ENCODE data around the gene TUBGCP2.
A peak's percentile ranks its signal among the peaks of the same experiment; 100 is the strongest.
"Not testable (repeated sequence)": the region's sequence is repeated elsewhere in the genome, so short reads cannot be mapped to it uniquely, and the experiment has no call there.

The TUBGCP2 gene

DNA sequence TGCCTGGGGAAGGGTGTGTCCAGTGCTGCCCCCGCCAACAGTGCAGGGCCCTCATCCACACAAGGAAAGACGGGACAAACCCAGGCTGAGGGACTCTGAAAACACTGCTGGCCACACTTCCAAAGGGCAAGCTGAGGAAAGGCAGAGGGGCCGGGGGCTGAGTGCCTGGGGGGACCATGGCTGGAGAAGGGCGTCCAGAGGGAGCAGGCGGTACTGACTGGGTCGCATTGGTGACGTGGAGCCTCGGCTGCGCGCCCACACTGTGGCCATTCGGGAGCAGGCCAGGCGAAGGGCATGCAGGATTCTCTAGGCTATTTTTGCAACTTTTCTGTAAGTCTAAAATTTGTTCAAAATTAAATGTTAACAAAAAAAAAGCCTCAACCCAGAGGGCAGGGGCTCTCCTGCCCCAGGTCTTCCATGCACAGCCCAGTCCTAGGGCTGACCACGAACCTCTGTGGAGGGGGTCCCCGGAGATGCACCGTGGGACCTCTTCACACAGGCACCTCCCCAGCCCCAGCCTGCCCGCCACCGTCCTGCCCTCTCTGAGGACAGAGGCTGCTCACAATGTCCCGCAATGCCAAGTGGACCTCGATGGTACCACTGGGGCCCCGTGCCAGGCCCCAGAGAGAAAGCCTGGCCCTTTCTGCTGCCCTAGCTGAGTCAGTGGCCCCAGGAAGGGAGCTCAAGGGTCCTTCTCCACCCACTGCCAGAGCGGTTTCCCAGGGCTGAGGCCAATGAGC lies 42.4 kb downstream of the TUBGCP2 start:
- TF ChIP-seq, protein P1, sequence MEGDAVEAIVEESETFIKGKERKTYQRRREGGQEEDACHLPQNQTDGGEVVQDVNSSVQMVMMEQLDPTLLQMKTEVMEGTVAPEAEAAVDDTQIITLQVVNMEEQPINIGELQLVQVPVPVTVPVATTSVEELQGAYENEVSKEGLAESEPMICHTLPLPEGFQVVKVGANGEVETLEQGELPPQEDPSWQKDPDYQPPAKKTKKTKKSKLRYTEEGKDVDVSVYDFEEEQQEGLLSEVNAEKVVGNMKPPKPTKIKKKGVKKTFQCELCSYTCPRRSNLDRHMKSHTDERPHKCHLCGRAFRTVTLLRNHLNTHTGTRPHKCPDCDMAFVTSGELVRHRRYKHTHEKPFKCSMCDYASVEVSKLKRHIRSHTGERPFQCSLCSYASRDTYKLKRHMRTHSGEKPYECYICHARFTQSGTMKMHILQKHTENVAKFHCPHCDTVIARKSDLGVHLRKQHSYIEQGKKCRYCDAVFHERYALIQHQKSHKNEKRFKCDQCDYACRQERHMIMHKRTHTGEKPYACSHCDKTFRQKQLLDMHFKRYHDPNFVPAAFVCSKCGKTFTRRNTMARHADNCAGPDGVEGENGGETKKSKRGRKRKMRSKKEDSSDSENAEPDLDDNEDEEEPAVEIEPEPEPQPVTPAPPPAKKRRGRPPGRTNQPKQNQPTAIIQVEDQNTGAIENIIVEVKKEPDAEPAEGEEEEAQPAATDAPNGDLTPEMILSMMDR (IDR thresholded peaks at IDR 0.05; ENCODE audit: low read depth, low read length), result no peak
- no peak overlapping the region for H3K4me3 ChIP-seq (replicated peaks in 1 of 2; ENCODE audit: low read depth in 2 of 2, low read length in 2 of 2)
- no peak for DNase-seq (ENCODE audit: low read depth in 2 of 2)

GRCh38 chr10:133265052-133265451 lies 43.6 kb downstream of the TUBGCP2 start:
- not testable (repeated sequence) for H3K4me3 ChIP-seq (replicated peaks in 1 of 2; ENCODE audit: low read depth in 2 of 2, low read length in 2 of 2); DNase-seq (ENCODE audit: low read depth in 2 of 2)

DNA sequence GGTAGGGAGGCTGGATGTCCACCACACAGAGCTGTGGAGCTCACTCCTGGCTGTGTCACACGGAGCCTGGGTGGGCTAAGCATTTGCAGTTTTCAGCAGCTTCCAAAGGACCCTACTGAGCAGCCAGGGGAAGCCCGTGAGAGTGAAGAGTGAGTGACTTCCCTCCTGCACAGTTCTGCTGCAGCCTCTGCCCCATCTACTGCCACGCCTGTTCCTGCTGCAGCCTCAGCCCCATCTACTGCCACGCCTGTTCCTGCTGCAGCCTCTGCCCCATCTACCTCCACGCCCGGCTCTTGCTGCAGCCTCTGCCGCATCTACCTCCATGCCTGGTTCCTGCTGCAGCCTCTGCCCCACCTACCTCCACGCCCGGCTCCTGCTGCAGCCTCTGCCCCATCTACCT lies 44.2 kb downstream of the TUBGCP2 start:
- H3K4me3 ChIP-seq (replicated peaks in 1 of 2; ENCODE audit: low read depth in 2 of 2, low read length in 2 of 2), result no peak overlapping the region
- TF ChIP-seq, protein P1 (IDR thresholded peaks at IDR 0.05; ENCODE audit: low read depth, low read length), result no peak
- no peak for DNase-seq (ENCODE audit: low read depth in 2 of 2)

DNA sequence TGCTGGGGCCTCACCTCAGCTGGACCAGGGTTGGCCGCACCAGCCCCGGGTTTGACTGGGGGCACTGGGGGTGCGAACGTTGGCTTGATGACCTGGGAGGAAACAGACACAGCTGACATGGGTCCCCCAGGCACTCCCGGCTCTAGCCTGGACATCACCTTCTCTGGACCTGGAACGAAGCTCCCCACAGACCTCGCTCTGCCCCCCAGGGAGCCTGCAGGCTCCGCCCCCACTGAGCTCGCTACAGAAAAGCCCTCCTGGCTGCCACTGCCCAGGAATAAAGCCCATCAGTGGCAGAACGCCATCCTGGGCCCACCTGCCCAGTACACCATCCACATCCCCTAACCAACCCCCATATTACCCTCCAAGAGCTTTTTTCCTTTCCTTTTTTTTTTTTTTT lies 45.0 kb downstream of the TUBGCP2 start:
- no peak overlapping the region for H3K4me3 ChIP-seq (replicated peaks in 1 of 2; ENCODE audit: low read depth in 2 of 2, low read length in 2 of 2)
- TF ChIP-seq, protein P1 (IDR thresholded peaks at IDR 0.05; ENCODE audit: low read depth, low read length), result no peak
- DNase-seq (ENCODE audit: low read depth in 2 of 2), result no peak

GRCh38 chr10:133262696-133263095 lies 46.0 kb downstream of the TUBGCP2 start:
- H3K4me3 ChIP-seq (replicated peaks in 1 of 2; ENCODE audit: low read depth in 2 of 2, low read length in 2 of 2), result no peak overlapping the region
- TF ChIP-seq, protein P1 (IDR thresholded peaks at IDR 0.05; ENCODE audit: low read depth, low read length), result no peak
- DNase-seq (ENCODE audit: low read depth in 2 of 2), result no peak

- DNase-seq (ENCODE audit: low read depth in 2 of 2), result peak; percentile 53 to 73
- peak overlapping the region; percentile 40 to 55 for H3K4me3 ChIP-seq (replicated peaks in 1 of 2; ENCODE audit: low read depth in 2 of 2, low read length in 2 of 2)
- TF ChIP-seq, protein P1 (IDR thresholded peaks at IDR 0.05; ENCODE audit: low read depth, low read length), result no peak
Measured at GRCh38 chr10:133261726-133262325, 46.8 kb downstream of the TUBGCP2 start.

DNA sequence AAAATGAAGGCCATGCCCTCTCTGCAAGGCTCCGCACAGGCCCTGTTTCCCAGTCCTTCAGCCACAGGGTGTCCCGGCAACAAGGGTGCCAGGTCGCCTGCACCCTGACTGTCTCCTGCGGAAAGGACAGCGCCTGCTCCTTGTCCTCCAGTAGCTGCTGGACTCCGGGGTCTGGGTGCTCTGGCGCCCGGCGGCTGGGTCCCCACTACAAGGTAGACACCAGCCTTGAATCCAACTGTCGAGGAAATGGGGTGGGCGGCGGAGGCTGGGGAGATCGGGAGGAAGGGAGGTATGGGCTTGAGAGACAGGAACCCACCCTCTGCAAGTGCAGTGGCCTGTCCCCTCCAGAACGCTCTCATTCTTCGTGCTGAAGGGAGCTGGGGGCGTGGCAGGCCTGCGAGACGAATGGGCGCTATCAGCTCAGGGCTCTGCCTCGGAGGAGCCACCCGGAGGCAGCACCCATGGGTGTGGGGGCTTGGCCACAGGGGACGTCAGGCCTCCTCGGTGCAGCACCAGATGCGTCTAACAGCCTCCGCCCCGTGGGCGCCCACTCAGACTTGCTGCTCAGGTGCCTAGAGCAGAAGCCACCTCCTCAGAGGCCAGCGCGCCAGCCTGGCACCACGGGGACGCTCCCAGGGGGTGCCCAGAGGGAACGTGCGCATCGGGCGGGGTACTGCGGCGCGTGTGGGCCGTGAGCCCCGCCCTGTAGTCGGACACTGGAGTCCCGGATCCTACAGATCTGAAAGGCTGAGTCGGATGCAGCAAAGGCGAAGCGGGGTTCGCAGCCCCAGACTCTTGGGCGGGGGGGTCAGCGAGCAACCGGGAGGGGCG lies 47.6 kb downstream of the TUBGCP2 start:
- peak in 1 of 2 donors; percentile 21 for DNase-seq (ENCODE audit: low read depth in 2 of 2)
- peak overlapping the region; percentile 40 to 55 for H3K4me3 ChIP-seq (replicated peaks in 1 of 2; ENCODE audit: low read depth in 2 of 2, low read length in 2 of 2)

More for the DNA sequence above, 47.6 kb downstream of the TUBGCP2 start:
- TF ChIP-seq, protein P1 (IDR thresholded peaks at IDR 0.05; ENCODE audit: low read depth, low read length), result no peak
